ENCODE data around the gene ZNF324. TPM values are rescaled to one million over a fixed set of nuclear protein-coding genes. Genes with fewer than 3 reads are reported as not detected.

The ZNF324 gene
- total and polyA plus RNA-seq, 2 of the 13 experiments (the other 11 are each of a cell fraction or from before 2014, with no cell fraction given): 1.1 to 4.7 TPM

DNA sequence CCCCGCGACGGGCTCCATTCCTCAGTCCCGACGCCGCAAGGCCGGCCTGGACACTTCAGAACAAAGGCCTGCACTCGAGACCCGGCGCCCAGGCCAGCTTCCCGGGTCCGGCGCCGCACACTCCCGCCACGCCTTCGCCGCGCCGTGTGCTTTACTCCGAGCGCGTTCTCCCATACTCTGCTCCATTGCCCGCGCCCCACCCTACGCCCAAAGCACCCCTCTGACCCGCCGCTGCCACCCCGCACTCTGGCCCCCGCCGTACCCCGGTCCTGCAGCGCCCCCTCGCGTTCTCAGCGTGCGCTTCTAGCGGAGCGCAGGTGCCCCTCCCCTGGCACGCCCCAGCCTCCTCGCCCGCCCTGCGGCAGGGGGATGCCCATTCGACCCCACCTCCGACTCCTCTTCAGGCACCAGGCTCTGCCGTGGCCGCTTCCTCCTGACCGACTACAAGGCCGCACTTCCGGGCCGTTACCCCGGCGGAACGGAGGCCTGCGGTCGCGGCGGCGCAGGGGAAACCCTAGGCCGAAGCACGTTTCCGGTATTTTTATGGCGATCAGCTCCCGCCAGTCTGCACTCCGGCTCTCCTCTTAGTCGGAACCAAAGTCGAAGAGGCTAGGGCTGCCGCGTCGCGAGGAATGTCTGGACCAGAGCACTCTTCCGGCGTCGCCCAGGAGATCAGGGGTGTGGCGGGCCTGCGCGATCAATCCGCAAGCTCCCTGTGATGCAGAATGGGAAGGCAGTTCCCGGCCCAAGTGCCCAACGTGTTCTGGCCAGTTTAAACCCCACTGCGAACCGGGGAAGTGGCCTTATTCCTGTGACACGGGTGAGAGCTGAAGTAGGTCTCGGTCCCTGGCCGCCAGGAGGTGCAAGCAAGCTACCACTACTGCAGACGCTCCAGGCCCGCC, 52.7 kb downstream of the ZNF324 start, which contains the start of gene ZBTB45 (continued):
- TF ChIP-seq, protein P1, sequence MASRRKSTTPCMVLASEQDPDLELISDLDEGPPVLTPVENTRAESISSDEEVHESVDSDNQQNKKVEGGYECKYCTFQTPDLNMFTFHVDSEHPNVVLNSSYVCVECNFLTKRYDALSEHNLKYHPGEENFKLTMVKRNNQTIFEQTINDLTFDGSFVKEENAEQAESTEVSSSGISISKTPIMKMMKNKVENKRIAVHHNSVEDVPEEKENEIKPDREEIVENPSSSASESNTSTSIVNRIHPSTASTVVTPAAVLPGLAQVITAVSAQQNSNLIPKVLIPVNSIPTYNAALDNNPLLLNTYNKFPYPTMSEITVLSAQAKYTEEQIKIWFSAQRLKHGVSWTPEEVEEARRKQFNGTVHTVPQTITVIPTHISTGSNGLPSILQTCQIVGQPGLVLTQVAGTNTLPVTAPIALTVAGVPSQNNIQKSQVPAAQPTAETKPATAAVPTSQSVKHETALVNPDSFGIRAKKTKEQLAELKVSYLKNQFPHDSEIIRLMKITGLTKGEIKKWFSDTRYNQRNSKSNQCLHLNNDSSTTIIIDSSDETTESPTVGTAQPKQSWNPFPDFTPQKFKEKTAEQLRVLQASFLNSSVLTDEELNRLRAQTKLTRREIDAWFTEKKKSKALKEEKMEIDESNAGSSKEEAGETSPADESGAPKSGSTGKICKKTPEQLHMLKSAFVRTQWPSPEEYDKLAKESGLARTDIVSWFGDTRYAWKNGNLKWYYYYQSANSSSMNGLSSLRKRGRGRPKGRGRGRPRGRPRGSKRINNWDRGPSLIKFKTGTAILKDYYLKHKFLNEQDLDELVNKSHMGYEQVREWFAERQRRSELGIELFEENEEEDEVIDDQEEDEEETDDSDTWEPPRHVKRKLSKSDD (CRISPR knock-in tag; IDR thresholded peaks at IDR 0.05; ENCODE audit: low read depth): peak; percentile 97
- peak; percentile 7 for TF ChIP-seq MED13 (CRISPR knock-in tag; IDR thresholded peaks at IDR 0.05)
- TF ChIP-seq, protein P2, sequence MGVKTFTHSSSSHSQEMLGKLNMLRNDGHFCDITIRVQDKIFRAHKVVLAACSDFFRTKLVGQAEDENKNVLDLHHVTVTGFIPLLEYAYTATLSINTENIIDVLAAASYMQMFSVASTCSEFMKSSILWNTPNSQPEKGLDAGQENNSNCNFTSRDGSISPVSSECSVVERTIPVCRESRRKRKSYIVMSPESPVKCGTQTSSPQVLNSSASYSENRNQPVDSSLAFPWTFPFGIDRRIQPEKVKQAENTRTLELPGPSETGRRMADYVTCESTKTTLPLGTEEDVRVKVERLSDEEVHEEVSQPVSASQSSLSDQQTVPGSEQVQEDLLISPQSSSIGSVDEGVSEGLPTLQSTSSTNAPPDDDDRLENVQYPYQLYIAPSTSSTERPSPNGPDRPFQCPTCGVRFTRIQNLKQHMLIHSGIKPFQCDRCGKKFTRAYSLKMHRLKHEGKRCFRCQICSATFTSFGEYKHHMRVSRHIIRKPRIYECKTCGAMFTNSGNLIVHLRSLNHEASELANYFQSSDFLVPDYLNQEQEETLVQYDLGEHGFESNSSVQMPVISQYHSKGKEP (CRISPR knock-in tag; IDR thresholded peaks at IDR 0.05): peak; percentile 77
- TF ChIP-seq, protein P3, sequence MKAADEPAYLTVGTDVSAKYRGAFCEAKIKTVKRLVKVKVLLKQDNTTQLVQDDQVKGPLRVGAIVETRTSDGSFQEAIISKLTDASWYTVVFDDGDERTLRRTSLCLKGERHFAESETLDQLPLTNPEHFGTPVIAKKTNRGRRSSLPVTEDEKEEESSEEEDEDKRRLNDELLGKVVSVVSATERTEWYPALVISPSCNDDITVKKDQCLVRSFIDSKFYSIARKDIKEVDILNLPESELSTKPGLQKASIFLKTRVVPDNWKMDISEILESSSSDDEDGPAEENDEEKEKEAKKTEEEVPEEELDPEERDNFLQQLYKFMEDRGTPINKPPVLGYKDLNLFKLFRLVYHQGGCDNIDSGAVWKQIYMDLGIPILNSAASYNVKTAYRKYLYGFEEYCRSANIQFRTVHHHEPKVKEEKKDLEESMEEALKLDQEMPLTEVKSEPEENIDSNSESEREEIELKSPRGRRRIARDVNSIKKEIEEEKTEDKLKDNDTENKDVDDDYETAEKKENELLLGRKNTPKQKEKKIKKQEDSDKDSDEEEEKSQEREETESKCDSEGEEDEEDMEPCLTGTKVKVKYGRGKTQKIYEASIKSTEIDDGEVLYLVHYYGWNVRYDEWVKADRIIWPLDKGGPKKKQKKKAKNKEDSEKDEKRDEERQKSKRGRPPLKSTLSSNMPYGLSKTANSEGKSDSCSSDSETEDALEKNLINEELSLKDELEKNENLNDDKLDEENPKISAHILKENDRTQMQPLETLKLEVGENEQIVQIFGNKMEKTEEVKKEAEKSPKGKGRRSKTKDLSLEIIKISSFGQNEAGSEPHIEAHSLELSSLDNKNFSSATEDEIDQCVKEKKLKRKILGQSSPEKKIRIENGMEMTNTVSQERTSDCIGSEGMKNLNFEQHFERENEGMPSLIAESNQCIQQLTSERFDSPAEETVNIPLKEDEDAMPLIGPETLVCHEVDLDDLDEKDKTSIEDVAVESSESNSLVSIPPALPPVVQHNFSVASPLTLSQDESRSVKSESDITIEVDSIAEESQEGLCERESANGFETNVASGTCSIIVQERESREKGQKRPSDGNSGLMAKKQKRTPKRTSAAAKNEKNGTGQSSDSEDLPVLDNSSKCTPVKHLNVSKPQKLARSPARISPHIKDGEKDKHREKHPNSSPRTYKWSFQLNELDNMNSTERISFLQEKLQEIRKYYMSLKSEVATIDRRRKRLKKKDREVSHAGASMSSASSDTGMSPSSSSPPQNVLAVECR (CRISPR knock-in tag; IDR thresholded peaks at IDR 0.05; ENCODE audit: borderline replicate concordance): peak; percentile 98
- TF ChIP-seq, protein P4, sequence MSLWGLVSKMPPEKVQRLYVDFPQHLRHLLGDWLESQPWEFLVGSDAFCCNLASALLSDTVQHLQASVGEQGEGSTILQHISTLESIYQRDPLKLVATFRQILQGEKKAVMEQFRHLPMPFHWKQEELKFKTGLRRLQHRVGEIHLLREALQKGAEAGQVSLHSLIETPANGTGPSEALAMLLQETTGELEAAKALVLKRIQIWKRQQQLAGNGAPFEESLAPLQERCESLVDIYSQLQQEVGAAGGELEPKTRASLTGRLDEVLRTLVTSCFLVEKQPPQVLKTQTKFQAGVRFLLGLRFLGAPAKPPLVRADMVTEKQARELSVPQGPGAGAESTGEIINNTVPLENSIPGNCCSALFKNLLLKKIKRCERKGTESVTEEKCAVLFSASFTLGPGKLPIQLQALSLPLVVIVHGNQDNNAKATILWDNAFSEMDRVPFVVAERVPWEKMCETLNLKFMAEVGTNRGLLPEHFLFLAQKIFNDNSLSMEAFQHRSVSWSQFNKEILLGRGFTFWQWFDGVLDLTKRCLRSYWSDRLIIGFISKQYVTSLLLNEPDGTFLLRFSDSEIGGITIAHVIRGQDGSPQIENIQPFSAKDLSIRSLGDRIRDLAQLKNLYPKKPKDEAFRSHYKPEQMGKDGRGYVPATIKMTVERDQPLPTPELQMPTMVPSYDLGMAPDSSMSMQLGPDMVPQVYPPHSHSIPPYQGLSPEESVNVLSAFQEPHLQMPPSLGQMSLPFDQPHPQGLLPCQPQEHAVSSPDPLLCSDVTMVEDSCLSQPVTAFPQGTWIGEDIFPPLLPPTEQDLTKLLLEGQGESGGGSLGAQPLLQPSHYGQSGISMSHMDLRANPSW (CRISPR knock-in tag; IDR thresholded peaks at IDR 0.05; ENCODE audit: borderline replicate concordance): peak; percentile 88
- TF ChIP-seq ZNF615 (CRISPR knock-in tag; IDR thresholded peaks at IDR 0.05; ENCODE audit: borderline replicate concordance): no peak
- TF ChIP-seq ZNF317 (CRISPR knock-in tag; IDR thresholded peaks at IDR 0.05): peak; percentile 88; the same call in 1 of the 2 replicates
- TF ChIP-seq SP4 (CRISPR knock-in tag; IDR thresholded peaks at IDR 0.05): peak; percentile 91
- TF ChIP-seq CHCHD3 (CRISPR knock-in tag; IDR thresholded peaks at IDR 0.05): peak; percentile 91; the same call in 1 of the 2 replicates
- TF ChIP-seq HOXA9 (CRISPR knock-in tag; IDR thresholded peaks at IDR 0.05; ENCODE audit: borderline replicate concordance): peak; percentile 96
- TF ChIP-seq JDP2 (CRISPR knock-in tag; IDR thresholded peaks at IDR 0.05; ENCODE audit: borderline replicate concordance): peak; percentile 26; the same call in 1 of the 2 replicates
- peak; percentile 54 for TF ChIP-seq ZFP36 (IDR thresholded peaks at IDR 0.05; ENCODE audit: borderline replicate concordance, low read depth, low read length, partially characterized antibody)
- TF ChIP-seq EZH2 (conservative IDR thresholded peaks at IDR 0.05; ENCODE audit: low read depth, low read length): no peak
- peak; percentile 92 for TF ChIP-seq MED1 (CRISPR knock-in tag; IDR thresholded peaks at IDR 0.05)
- TF ChIP-seq STAT5B (CRISPR knock-in tag; IDR thresholded peaks at IDR 0.05): peak; percentile 81; the same call in 1 of the 2 replicates
- TF ChIP-seq ZFP41 (CRISPR knock-in tag; IDR thresholded peaks at IDR 0.05; ENCODE audit: borderline replicate concordance): peak; percentile 16; the same call in 1 of the 2 replicates
